ENCODE data around the gene ORAI2.
"Not testable (repeated sequence)": the region's sequence is repeated elsewhere in the genome, so short reads cannot be mapped to it uniquely, and the experiment has no call there.

ORAI2 gene

GRCh38 chr7:102472126-102473041 lies 39.0 kb downstream of the ORAI2 start:
- no peak for DNase-seq

- no peak for DNase-seq
These were observed 40.1 kb downstream of the ORAI2 start for GRCh38 chr7:102473271-102473991.

GRCh38 chr7:102474116-102474515 lies 40.7 kb downstream of the ORAI2 start:
- not testable (repeated sequence) for DNase-seq

- not testable (repeated sequence) for DNase-seq
These were observed 41.5 kb downstream of the ORAI2 start for GRCh38 chr7:102474736-102475435.

GRCh38 chr7:102478314-102479208 lies 45.2 kb downstream of the ORAI2 start, which contains the start of gene POLR2J:
Gene POLR2J, minus strand, starts transcription at chr7:102478922. Its CDS starts 62 bp downstream, at chr7:102478860.
- DNase-seq, result not testable (repeated sequence)

- not testable (repeated sequence) for DNase-seq
These were observed 45.8 kb downstream of the ORAI2 start for GRCh38 chr7:102479209-102479584.

GRCh38 chr7:102479982-102480637 lies 46.7 kb downstream of the ORAI2 start:
- not testable (repeated sequence) for DNase-seq

- not testable (repeated sequence) for DNase-seq
These were observed 48.6 kb downstream of the ORAI2 start for GRCh38 chr7:102481962-102482361.

GRCh38 chr7:102484317-102484716 lies 50.9 kb downstream of the ORAI2 start:
- not testable (repeated sequence) for DNase-seq

GRCh38 chr7:102490529-102491075 lies 57.2 kb downstream of the ORAI2 start:
- not testable (repeated sequence) for DNase-seq

GRCh38 chr7:102493220-102493935 lies 60.0 kb downstream of the ORAI2 start:
- DNase-seq, result not testable (repeated sequence)

- not testable (repeated sequence) for DNase-seq
These were observed 60.7 kb downstream of the ORAI2 start for GRCh38 chr7:102494026-102494425.

- DNase-seq, result not testable (repeated sequence)
These were observed 61.2 kb downstream of the ORAI2 start for GRCh38 chr7:102494473-102495149.

GRCh38 chr7:102496861-102497260 lies 63.5 kb downstream of the ORAI2 start:
- DNase-seq, result not testable (repeated sequence)

- not testable (repeated sequence) for DNase-seq
These were observed 63.9 kb downstream of the ORAI2 start for GRCh38 chr7:102497308-102497707.

GRCh38 chr7:102498321-102498720 lies 64.9 kb downstream of the ORAI2 start:
- not testable (repeated sequence) for DNase-seq

- not testable (repeated sequence) for DNase-seq
These were observed 69.8 kb downstream of the ORAI2 start for GRCh38 chr7:102503141-102503540.

GRCh38 chr7:102505298-102506185 lies 72.2 kb downstream of the ORAI2 start:
- DNase-seq, result not testable (repeated sequence)

All from NCI-H146 (cell line).